Uterus (tissue), 2 donors: ENCODE measurements around the gene ZNF544.

ENCODE experiments used
- CTCF ChIP-seq, 4 experiments: fragments of 200-600 bp in 2 of 4; fragments of 450-650 bp in 2 of 4; sonication (generic) in 2 of 4; IDR thresholded peaks; one replicate each; pipeline ENCODE4 v1.5.1; 2016 to 2019; ENCODE audit warnings: antibody characterized with exemption in 4 of 4, mild to moderate bottlenecking in 2 of 4, moderate library complexity in 1 of 4
- POLR2A ChIP-seq, 2 donors: fragments of 450-650 bp; IDR thresholded peaks; one replicate each; pipeline ENCODE4 v1.6.1; 2016; ENCODE audit warnings: antibody characterized with exemption in 2 of 2, mild to moderate bottlenecking in 1 of 2, moderate library complexity in 1 of 2

GRCh38 chr19:58217607-58218391 lies 10.9 kb upstream of the ZNF544 start:
- TF ChIP-seq CTCF (IDR thresholded peaks at IDR 0.05) (no peak), POLR2A (IDR thresholded peaks at IDR 0.05) (no peak)
